A673 (cell line): ENCODE measurements around the gene BLCAP. TPM values are rescaled to one million over a fixed set of nuclear protein-coding genes. Genes with fewer than 3 reads are reported as not detected.

Experiments
- BruUV-seq: library from RNA; stranded (reverse); fragments of 400-500 nt; replicated peaks from 2 replicates; lab custom pipeline; 2021; lab: Mats Ljungman, UMichigan
- CTCF ChIA-PET: fragments of 300-600 bp; sonication (Branson Sonifier 250); formaldehyde crosslinking; loops from one replicate; lab custom pipeline; 2022; ENCODE audit warnings: antibody characterized with exemption; lab: Charles Lee
- POLR2A ChIA-PET: fragments of 300-600 bp; sonication (Branson Sonifier 250); formaldehyde crosslinking; loops from one replicate; lab custom pipeline; 2022; ENCODE audit warnings: antibody characterized with exemption; ENCODE audit not compliant: low non-redundant PET; lab: Charles Lee
- DNase-seq: peaks from one replicate; pipeline ENCODE4 v3.0.0-alpha.2; 2015; ENCODE audit warnings: low spot score
- H3K27ac ChIP-seq: fragments of 200-600 bp; sonication (generic); 2 replicates; pipeline ENCODE4 v1.5.1; 2016; ENCODE audit warnings: mixed run types, low read depth, mild to moderate bottlenecking, mixed read lengths, antibody characterized with exemption, low read length; ENCODE audit not compliant: poor library complexity, severe bottlenecking
- H3K27me3 ChIP-seq: fragments of 200-600 bp; sonication (generic); replicated peaks from 2 replicates; pipeline ENCODE4 v1.6.1; 2017; ENCODE audit warnings: mixed run types, low read depth, mild to moderate bottlenecking, mixed read lengths, antibody characterized with exemption, low read length; ENCODE audit not compliant: insufficient read depth, poor library complexity
- H3K36me3 ChIP-seq: fragments of 200-600 bp; sonication (generic); 2 replicates; pipeline ENCODE4 v1.6.1; 2016; ENCODE audit warnings: mixed run types, mild to moderate bottlenecking, mixed read lengths, antibody characterized with exemption, low read length; ENCODE audit not compliant: insufficient read depth, poor library complexity, severe bottlenecking
- H3K4me1 ChIP-seq: fragments of 200-600 bp; sonication (generic); 2 replicates; pipeline ENCODE4 v1.6.1; 2017; ENCODE audit warnings: mixed run types, mild to moderate bottlenecking, mixed read lengths, antibody characterized with exemption, low read length; ENCODE audit not compliant: insufficient read depth, poor library complexity, severe bottlenecking
- H3K4me3 ChIP-seq: fragments of 200-600 bp; sonication (generic); 2 replicates; pipeline ENCODE4 v1.5.1; 2016; ENCODE audit warnings: low read depth, mixed run types, mild to moderate bottlenecking, mixed read lengths, low read length; ENCODE audit not compliant: poor library complexity, severe bottlenecking
- H3K9me3 ChIP-seq: fragments of 200-600 bp; sonication (generic); 2 replicates; pipeline ENCODE4 v1.6.1; 2016; ENCODE audit warnings: mixed run types, low read depth, mild to moderate bottlenecking, mixed read lengths, antibody characterized with exemption, low read length; ENCODE audit not compliant: poor library complexity, severe bottlenecking
- CTCF ChIP-seq: fragments of 300-800, 200-600 bp; sonication (generic); conservative IDR thresholded peaks from 2 replicates; pipeline ENCODE4 v1.5.1; 2017; ENCODE audit warnings: low read depth, mild to moderate bottlenecking, antibody characterized with exemption, low read length, moderate library complexity, mixed read lengths
- EZH2 ChIP-seq: fragments of 200-600 bp; sonication (generic); IDR thresholded peaks from 2 replicates; pipeline ENCODE4 v1.6.1; 2017; ENCODE audit warnings: borderline replicate concordance, low read depth, mild to moderate bottlenecking, mixed read lengths, antibody characterized with exemption, low read length; ENCODE audit not compliant: poor library complexity, severe bottlenecking
- intact Hi-C: fragments of 100-400 bp; cut with micrococcal nuclease; formaldehyde crosslinking; loops from one replicate; pipeline ENCODE4 v1.10.0; 2022; ENCODE audit not compliant: unreplicated experiment
- total RNA-seq: library from RNA; stranded (reverse); gene quantifications from 2 replicates; pipeline ENCODE4 v1.2.3, GENCODE V29; 2021

Gene BLCAP
- total RNA-seq, 1 experiment from 2014 or later, result 39.9 TPM

GRCh38 chr20:37526839-37527637, 638 bp downstream of the BLCAP start:
- H3K9me3 ChIP-seq, result no peaks in the 10 kb centered on the region
- ChIA-PET POLR2A (interaction anchor here (0.5 kb wide), 1 partner anchor 546 kb away, joined by 4 read pairs; no protein-coding TSS in a partner anchor), CTCF (interaction anchor here (0.6 kb wide), 1 partner anchor 914 kb away, joined by 3 read pairs; no protein-coding TSS in a partner anchor)
- intact Hi-C loops, result loop anchor here (10.0 kb wide), 1 partner anchor 142 kb away; no protein-coding TSS in a partner anchor
- no peaks in the 10 kb centered on the region for H3K36me3 ChIP-seq
- peak overlapping the region; percentile 89 for H3K4me3 ChIP-seq
- BruUV-seq, result TSS peak; percentile 78
- TF ChIP-seq EZH2 (no peak), CTCF (no peak)
- H3K4me1 ChIP-seq, result peaks cover 16% of the 10 kb centered on the region
- no peaks in the 10 kb centered on the region for H3K27me3 ChIP-seq
- peak overlapping the region; percentile 100 for H3K27ac ChIP-seq
- DNase-seq, result peak; percentile 32

- Histone ChIP-seq H3K9me3 (no peaks in the 10 kb centered on the region), H3K27ac (peak overlapping the region; percentile 100), H3K4me1 (peaks cover 16% of the 10 kb centered on the region), H3K4me3 (peak overlapping the region; percentile 89), H3K36me3 (no peaks in the 10 kb centered on the region), H3K27me3 (no peaks in the 10 kb centered on the region)
- peak; percentile 90 for DNase-seq
- CTCF ChIA-PET, result no interaction called here
- intact Hi-C loops, result loop anchor here (10.0 kb wide), 1 partner anchor 142 kb away; no protein-coding TSS in a partner anchor
- TF ChIP-seq CTCF (no peak), EZH2 (no peak)
- no TSS peak for BruUV-seq
- POLR2A ChIA-PET, result no interaction called here
Observed at GRCh38 chr20:37526238-37526838, 1.3 kb downstream of the BLCAP start.

- peaks cover 16% of the 10 kb centered on the region for H3K4me1 ChIP-seq
- no TSS peak for BruUV-seq
- peak overlapping the region; percentile 89 for H3K4me3 ChIP-seq
- ChIA-PET POLR2A (no interaction called here), CTCF (no interaction called here)
- DNase-seq, result no peak
- no peak overlapping the region for H3K27ac ChIP-seq
- no peaks in the 10 kb centered on the region for H3K36me3 ChIP-seq
- H3K9me3 ChIP-seq, result no peaks in the 10 kb centered on the region
- TF ChIP-seq CTCF (no peak), EZH2 (no peak)
- intact Hi-C loops, result loop anchor here (10.0 kb wide), 1 partner anchor 141 kb away; no protein-coding TSS in a partner anchor
- no peaks in the 10 kb centered on the region for H3K27me3 ChIP-seq
Observed at GRCh38 chr20:37525810-37526209, 1.9 kb downstream of the BLCAP start.
